HCT116 (cell line): ENCODE data around the gene PSME3IP1. TPM values are rescaled to one million over a fixed set of nuclear protein-coding genes. Genes with fewer than 3 reads are reported as not detected.

ENCODE experiments used
- ATAC-seq: fragments of 200-7000 bp; cut with Tn5 transposase; 2 replicates; pipeline ENCODE4 v1.9.1; 2020; ENCODE audit warnings: mild to moderate bottlenecking, moderate library complexity
- BruUV-seq: library from RNA; stranded (reverse); fragments of 400-500 nt; replicated peaks from 2 replicates; lab custom pipeline; 2021; lab: Mats Ljungman, UMichigan
- CTCF ChIA-PET: fragments of 300-600 bp; sonication (Branson Sonifier 250); formaldehyde crosslinking; loops from one replicate; lab custom pipeline; 2021; ENCODE audit warnings: antibody characterized with exemption; lab: Charles Lee
- POLR2A ChIA-PET: fragments of 300-600, 350-600 bp; sonication (Branson Sonifier 250); formaldehyde crosslinking; loops from one replicate; lab custom pipeline; 2021; ENCODE audit warnings: antibody characterized with exemption; lab: Charles Lee
- RAD21 ChIA-PET, 2 experiments: fragments of 300-600 bp; sonication (Branson Sonifier 250); formaldehyde crosslinking; loops; one replicate each; lab custom pipeline; 2023; ENCODE audit warnings: low total read pairs in 2 of 2; ENCODE audit not compliant: uncharacterized antibody in 2 of 2, unreplicated experiment in 2 of 2, low non-redundant PET in 1 of 2; lab: Charles Lee
- DNase-seq: peaks from one replicate; pipeline ENCODE4 v3.0.0-alpha.2; 2010; ENCODE audit warnings: low read depth, low spot score
- H2AFZ ChIP-seq: fragments of 200-600 bp; shearing (Covaris generic), sonication (generic); 2 replicates; pipeline ENCODE4 v1.6.1; 2017; ENCODE audit warnings: low read depth, mixed run types, mixed read lengths, antibody characterized with exemption, low read length; ENCODE audit not compliant: poor library complexity, severe bottlenecking
- H3K27ac ChIP-seq: 2 replicates; pipeline ENCODE4 v1.5.1; 2012; ENCODE audit warnings: low read depth, low read length
- H3K27me3 ChIP-seq: fragments of 200-600 bp; sonication (generic); 2 replicates; pipeline ENCODE4 v1.6.1; 2016; ENCODE audit warnings: mixed run types, low read length, mixed read lengths; ENCODE audit not compliant: insufficient read depth
- H3K36me3 ChIP-seq, 2 experiments: fragments of 200-500 bp in 1 of 2; fragments of 200-600 bp in 1 of 2; sonication (Bioruptor generic) in 1 of 2; sonication (generic) in 1 of 2; 2 replicates each; pipeline versions ENCODE4 v1.5.1 to v1.6.1; 2014 to 2016; ENCODE audit warnings: low read length in 2 of 2, inconsistent platforms in 1 of 2, mixed read lengths in 1 of 2, mixed run types in 1 of 2; ENCODE audit not compliant: insufficient read depth in 2 of 2, control insufficient read depth in 1 of 2
- H3K4me1 ChIP-seq, 2 experiments: fragments of 200-600 bp in 1 of 2; sonication (generic) in 1 of 2; 2 replicates each; pipeline versions ENCODE4 v1.5.1 to v1.6.1; 2012 to 2017; ENCODE audit warnings: low read length in 2 of 2, inconsistent platforms in 1 of 2, mild to moderate bottlenecking in 1 of 2, mixed read lengths in 1 of 2, mixed run types in 1 of 2, moderate library complexity in 1 of 2; ENCODE audit not compliant: insufficient read depth in 2 of 2, control insufficient read depth in 1 of 2
- H3K4me2 ChIP-seq: fragments of 200-600 bp; sonication (generic); 2 replicates; pipeline ENCODE4 v1.6.1; 2017; ENCODE audit warnings: mixed run types, low read length, mixed read lengths
- H3K4me3 ChIP-seq, 2 experiments: fragments of 200-600 bp in 1 of 2; sonication (generic) in 1 of 2; replicated peaks in 1 of 2; 2 replicates each; pipeline ENCODE4 v1.5.1; 2011 to 2016; ENCODE audit warnings: low read length in 2 of 2, control low read depth in 1 of 2, low read depth in 1 of 2, mild to moderate bottlenecking in 1 of 2, mixed read lengths in 1 of 2, mixed run types in 1 of 2
- H3K79me2 ChIP-seq: fragments of 200-600 bp; sonication (generic); 2 replicates; pipeline ENCODE4 v1.6.1; 2017; ENCODE audit warnings: mild to moderate bottlenecking, mixed run types, low read length, moderate library complexity, mixed read lengths; ENCODE audit not compliant: insufficient read depth
- H3K9ac ChIP-seq: fragments of 200-600 bp; sonication (generic); 2 replicates; pipeline ENCODE4 v1.6.1; 2016; ENCODE audit warnings: low read length, mixed read lengths
- H3K9me2 ChIP-seq: fragments of 200-600 bp; sonication (generic), shearing (Covaris generic); 2 replicates; pipeline ENCODE4 v1.6.1; 2017; ENCODE audit warnings: mixed run types, mild to moderate bottlenecking, moderate library complexity; ENCODE audit not compliant: insufficient read depth
- H3K9me3 ChIP-seq, 2 experiments: fragments of 200-500 bp in 1 of 2; fragments of 200-600 bp in 1 of 2; sonication (Bioruptor generic) in 1 of 2; sonication (generic) in 1 of 2; 2 replicates each; pipeline ENCODE4 v1.6.1; 2014 to 2017; ENCODE audit warnings: low read length in 2 of 2, mixed read lengths in 2 of 2, inconsistent platforms in 1 of 2, low read depth in 1 of 2, mild to moderate bottlenecking in 1 of 2, mixed run types in 1 of 2, moderate library complexity in 1 of 2; ENCODE audit not compliant: control insufficient read depth in 1 of 2, insufficient read depth in 1 of 2
- H4K20me1 ChIP-seq: fragments of 200-600 bp; sonication (generic), shearing (Covaris generic); 2 replicates; pipeline ENCODE4 v1.6.1; 2017; ENCODE audit warnings: mixed run types, mild to moderate bottlenecking, moderate library complexity; ENCODE audit not compliant: insufficient read depth
- CBX3 ChIP-seq: IDR thresholded peaks from 2 replicates; pipeline ENCODE4 v1.6.1; 2012; ENCODE audit warnings: low read depth
- CEBPB ChIP-seq: IDR thresholded peaks from 2 replicates; pipeline ENCODE4 v1.6.1; 2012; ENCODE audit warnings: low read depth
- EGR1 ChIP-seq: IDR thresholded peaks from 2 replicates; pipeline ENCODE4 v1.6.1; 2012; ENCODE audit warnings: low read depth
- EZH2phosphoT487 ChIP-seq: fragments of 200-600 bp; IDR thresholded peaks from 2 replicates; pipeline ENCODE4 v1.6.1; 2018; ENCODE audit warnings: antibody characterized with exemption, borderline replicate concordance
- FOSL1 ChIP-seq: IDR thresholded peaks from 2 replicates; pipeline ENCODE4 v1.6.1; 2012; ENCODE audit warnings: low read depth
- JUND ChIP-seq: IDR thresholded peaks from 2 replicates; pipeline ENCODE4 v1.6.1; 2012
- POLR2A ChIP-seq: IDR thresholded peaks from 2 replicates; pipeline ENCODE4 v1.7.0; 2011; ENCODE audit warnings: borderline replicate concordance; ENCODE audit not compliant: insufficient read depth, insufficient read length; ENCODE audit errors: extremely low read depth
- RAD21 ChIP-seq: IDR thresholded peaks from 2 replicates; pipeline ENCODE4 v1.6.1; 2012; ENCODE audit warnings: low read depth, mild to moderate bottlenecking
- SP1 ChIP-seq: IDR thresholded peaks from 2 replicates; pipeline ENCODE4 v1.6.1; 2012; ENCODE audit warnings: low read depth
- SRF ChIP-seq: IDR thresholded peaks from 2 replicates; pipeline ENCODE4 v1.6.1; 2012; ENCODE audit warnings: low read depth
- TCF7L2 ChIP-seq: IDR thresholded peaks from 2 replicates; pipeline ENCODE4 v1.7.0; 2011; ENCODE audit warnings: borderline replicate concordance, inconsistent platforms; ENCODE audit not compliant: insufficient read depth, insufficient read length; ENCODE audit errors: extremely low read depth
- YY1 ChIP-seq: IDR thresholded peaks from 2 replicates; pipeline ENCODE4 v1.6.1; 2011; ENCODE audit warnings: low read length, low read depth, moderate library complexity, mild to moderate bottlenecking; ENCODE audit not compliant: insufficient replicate concordance; ENCODE audit errors: extremely low read depth
- ZFX ChIP-seq: fragments of 450-650 bp; IDR thresholded peaks from 2 replicates; pipeline ENCODE4 v1.6.1; 2017
- ZNF274 ChIP-seq: fragments of 200-500 bp; sonication (Bioruptor generic); IDR thresholded peaks from 2 replicates; pipeline ENCODE4 v1.6.1; 2014; ENCODE audit warnings: mild to moderate bottlenecking, low read depth, low read length, inconsistent platforms
- intact Hi-C: fragments of 100-400 bp; cut with micrococcal nuclease; formaldehyde crosslinking; loops from 2 replicates; pipeline ENCODE4 v1.10.0; 2022
- total RNA-seq: library from RNA; stranded (reverse); gene quantifications from one replicate; pipeline ENCODE4 v1.2.1, GENCODE V29; 2021; ENCODE audit not compliant: unreplicated experiment
- TF ChIP-seq, protein P1 (sequence below): IDR thresholded peaks from 2 replicates; pipeline ENCODE4 v1.6.1; 2011; ENCODE audit warnings: mild to moderate bottlenecking, low read length, moderate library complexity; ENCODE audit not compliant: insufficient replicate concordance; ENCODE audit errors: extremely low read depth
- TF ChIP-seq, protein P2 (sequence below): IDR thresholded peaks from 2 replicates; pipeline ENCODE4 v1.6.1; 2012
- TF ChIP-seq, protein P3 (sequence below): IDR thresholded peaks from 2 replicates; pipeline ENCODE4 v1.6.1; 2012; ENCODE audit warnings: low read depth
- TF ChIP-seq, protein P4 (sequence below): IDR thresholded peaks from 2 replicates; pipeline ENCODE4 v1.6.1; 2012

PSME3IP1 gene
- total RNA-seq, 1 experiment from 2014 or later, result 88.5 TPM

DNA sequence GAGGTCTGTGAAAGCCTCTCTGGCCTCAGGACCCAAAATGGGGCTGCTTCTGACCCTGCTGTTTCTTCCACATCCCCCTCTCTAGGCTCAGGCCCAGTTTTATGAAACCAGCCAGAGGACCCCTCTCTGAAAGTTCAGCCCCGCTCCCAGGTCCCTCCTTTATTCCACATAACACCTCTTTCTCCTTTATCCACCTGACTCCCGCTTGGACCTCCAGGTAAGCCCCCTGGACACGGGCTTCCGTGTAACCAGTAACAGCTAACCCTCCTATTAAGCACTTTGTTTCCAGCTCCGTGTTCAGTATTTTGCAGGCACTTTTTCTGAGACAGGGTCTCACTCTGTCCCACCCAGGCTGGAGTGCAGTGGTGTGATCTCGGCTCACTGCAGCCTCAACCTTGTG lies 37.4 kb downstream of the PSME3IP1 start:
- no TSS peak for BruUV-seq
- Histone ChIP-seq H3K4me1 (no peaks in the 10 kb centered on the region), H3K4me3 (no peak overlapping the region), H3K27me3 (no peaks in the 10 kb centered on the region), H3K79me2 (no peaks in the 10 kb centered on the region), H3K9me3 (no peaks in the 10 kb centered on the region), H3K9ac (no peak overlapping the region), H4K20me1 (no peaks in the 10 kb centered on the region), H3K4me2 (no peak overlapping the region), H2AFZ (no peak overlapping the region), H3K9me2 (no peaks in the 10 kb centered on the region), H3K36me3 (peaks cover 0 to 6% of the 10 kb centered on the region in 2 experiments; a peak in 2 of 4 replicates), H3K27ac (no peak overlapping the region)
- ATAC-seq (no peak), DNase-seq (no peak)
- ChIA-PET CTCF (no interaction called here), RAD21 (no interaction called here), POLR2A (no interaction called here)
- intact Hi-C loops, result no loop called here
- no peak for TF ChIP-seq TCF7L2
- no peak for TF ChIP-seq EZH2phosphoT487
- no peak for TF ChIP-seq ZFX
- TF ChIP-seq, protein P1, sequence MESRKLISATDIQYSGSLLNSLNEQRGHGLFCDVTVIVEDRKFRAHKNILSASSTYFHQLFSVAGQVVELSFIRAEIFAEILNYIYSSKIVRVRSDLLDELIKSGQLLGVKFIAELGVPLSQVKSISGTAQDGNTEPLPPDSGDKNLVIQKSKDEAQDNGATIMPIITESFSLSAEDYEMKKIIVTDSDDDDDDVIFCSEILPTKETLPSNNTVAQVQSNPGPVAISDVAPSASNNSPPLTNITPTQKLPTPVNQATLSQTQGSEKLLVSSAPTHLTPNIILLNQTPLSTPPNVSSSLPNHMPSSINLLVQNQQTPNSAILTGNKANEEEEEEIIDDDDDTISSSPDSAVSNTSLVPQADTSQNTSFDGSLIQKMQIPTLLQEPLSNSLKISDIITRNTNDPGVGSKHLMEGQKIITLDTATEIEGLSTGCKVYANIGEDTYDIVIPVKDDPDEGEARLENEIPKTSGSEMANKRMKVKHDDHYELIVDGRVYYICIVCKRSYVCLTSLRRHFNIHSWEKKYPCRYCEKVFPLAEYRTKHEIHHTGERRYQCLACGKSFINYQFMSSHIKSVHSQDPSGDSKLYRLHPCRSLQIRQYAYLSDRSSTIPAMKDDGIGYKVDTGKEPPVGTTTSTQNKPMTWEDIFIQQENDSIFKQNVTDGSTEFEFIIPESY, result no peak
- TF ChIP-seq, protein P2, sequence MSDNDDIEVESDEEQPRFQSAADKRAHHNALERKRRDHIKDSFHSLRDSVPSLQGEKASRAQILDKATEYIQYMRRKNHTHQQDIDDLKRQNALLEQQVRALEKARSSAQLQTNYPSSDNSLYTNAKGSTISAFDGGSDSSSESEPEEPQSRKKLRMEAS, result no peak
- TF ChIP-seq FOSL1, result no peak
- TF ChIP-seq SRF, result no peak
- TF ChIP-seq, protein P3, sequence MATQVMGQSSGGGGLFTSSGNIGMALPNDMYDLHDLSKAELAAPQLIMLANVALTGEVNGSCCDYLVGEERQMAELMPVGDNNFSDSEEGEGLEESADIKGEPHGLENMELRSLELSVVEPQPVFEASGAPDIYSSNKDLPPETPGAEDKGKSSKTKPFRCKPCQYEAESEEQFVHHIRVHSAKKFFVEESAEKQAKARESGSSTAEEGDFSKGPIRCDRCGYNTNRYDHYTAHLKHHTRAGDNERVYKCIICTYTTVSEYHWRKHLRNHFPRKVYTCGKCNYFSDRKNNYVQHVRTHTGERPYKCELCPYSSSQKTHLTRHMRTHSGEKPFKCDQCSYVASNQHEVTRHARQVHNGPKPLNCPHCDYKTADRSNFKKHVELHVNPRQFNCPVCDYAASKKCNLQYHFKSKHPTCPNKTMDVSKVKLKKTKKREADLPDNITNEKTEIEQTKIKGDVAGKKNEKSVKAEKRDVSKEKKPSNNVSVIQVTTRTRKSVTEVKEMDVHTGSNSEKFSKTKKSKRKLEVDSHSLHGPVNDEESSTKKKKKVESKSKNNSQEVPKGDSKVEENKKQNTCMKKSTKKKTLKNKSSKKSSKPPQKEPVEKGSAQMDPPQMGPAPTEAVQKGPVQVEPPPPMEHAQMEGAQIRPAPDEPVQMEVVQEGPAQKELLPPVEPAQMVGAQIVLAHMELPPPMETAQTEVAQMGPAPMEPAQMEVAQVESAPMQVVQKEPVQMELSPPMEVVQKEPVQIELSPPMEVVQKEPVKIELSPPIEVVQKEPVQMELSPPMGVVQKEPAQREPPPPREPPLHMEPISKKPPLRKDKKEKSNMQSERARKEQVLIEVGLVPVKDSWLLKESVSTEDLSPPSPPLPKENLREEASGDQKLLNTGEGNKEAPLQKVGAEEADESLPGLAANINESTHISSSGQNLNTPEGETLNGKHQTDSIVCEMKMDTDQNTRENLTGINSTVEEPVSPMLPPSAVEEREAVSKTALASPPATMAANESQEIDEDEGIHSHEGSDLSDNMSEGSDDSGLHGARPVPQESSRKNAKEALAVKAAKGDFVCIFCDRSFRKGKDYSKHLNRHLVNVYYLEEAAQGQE, result no peak
- TF ChIP-seq CBX3, result no peak
- no peak for TF ChIP-seq SP1
- no peak for TF ChIP-seq CEBPB
- no peak for TF ChIP-seq EGR1
- TF ChIP-seq YY1, result no peak
- no peak for TF ChIP-seq JUND
- TF ChIP-seq ZNF274, result no peak
- no peak for TF ChIP-seq RAD21
- TF ChIP-seq, protein P4, sequence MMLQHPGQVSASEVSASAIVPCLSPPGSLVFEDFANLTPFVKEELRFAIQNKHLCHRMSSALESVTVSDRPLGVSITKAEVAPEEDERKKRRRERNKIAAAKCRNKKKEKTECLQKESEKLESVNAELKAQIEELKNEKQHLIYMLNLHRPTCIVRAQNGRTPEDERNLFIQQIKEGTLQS, result no peak
- no peak for TF ChIP-seq POLR2A
